Ovary (tissue), 3 donors: ENCODE measurements around the gene PIH1D2.
"Not testable (repeated sequence)": the region's sequence is repeated elsewhere in the genome, so short reads cannot be mapped to it uniquely, and the experiment has no call there.

ENCODE experiments used
- CTCF ChIP-seq, 3 donors: fragments of 450-650 bp in 2 of 3; fragments of 200-600 bp in 1 of 3; IDR thresholded peaks; one replicate each; pipeline versions ENCODE4 v1.5.1 to v1.8.0; 2016 to 2022; ENCODE audit warnings: antibody characterized with exemption in 3 of 3, mild to moderate bottlenecking in 1 of 3
- POLR2A ChIP-seq: fragments of 450-650 bp; IDR thresholded peaks from one replicate; pipeline ENCODE4 v1.6.1; 2017; ENCODE audit warnings: antibody characterized with exemption, mild to moderate bottlenecking, moderate library complexity
- donor health status: DM: no; HTN: no; CAD: no.

GRCh38 chr11:112046647-112047046, 27.2 kb downstream of the PIH1D2 start:
- not testable (repeated sequence) for TF ChIP-seq CTCF (IDR thresholded peaks at IDR 0.05); POLR2A
